Liver (tissue), 3 donors: ENCODE results near the gene UQCRFS1.

ENCODE experiments used
- ATF3 ChIP-seq: IDR thresholded peaks from 2 replicates; pipeline ENCODE4 v1.6.1; 2016; ENCODE audit warnings: antibody characterized with exemption
- EGR1 ChIP-seq, 2 donors: IDR thresholded peaks; 2 replicates each; pipeline ENCODE4 v1.6.1; 2016 to 2018; ENCODE audit warnings: antibody characterized with exemption in 2 of 2, low read depth in 2 of 2
- GABPA ChIP-seq, 2 donors: IDR thresholded peaks in 1 of 2; conservative IDR thresholded peaks in 1 of 2; 2 replicates each; pipeline ENCODE4 v1.6.1; 2016; ENCODE audit warnings: antibody characterized with exemption in 2 of 2, mild to moderate bottlenecking in 1 of 2, moderate library complexity in 1 of 2
- JUND ChIP-seq, 2 donors: IDR thresholded peaks; 2 replicates each; pipeline ENCODE4 v1.6.1; 2016; ENCODE audit warnings: antibody characterized with exemption in 2 of 2
- NR2F2 ChIP-seq: IDR thresholded peaks from 2 replicates; pipeline ENCODE4 v1.6.1; 2016; ENCODE audit warnings: antibody characterized with exemption
- YY1 ChIP-seq: IDR thresholded peaks from 2 replicates; pipeline ENCODE4 v1.6.1; 2016; ENCODE audit warnings: antibody characterized with exemption, mild to moderate bottlenecking
- TF ChIP-seq, protein P1 (sequence below): fragments of 150-350 bp; IDR thresholded peaks from 2 replicates; pipeline ENCODE4 v1.5.1; 2017; ENCODE audit warnings: improper control_type of control experiment, low read depth, low read length; ENCODE audit not compliant: missing input control
- TF ChIP-seq, protein P2 (sequence below): IDR thresholded peaks from 2 replicates; pipeline ENCODE4 v1.6.1; 2016; ENCODE audit warnings: antibody characterized with exemption
- donor health status: healthy.
- donor health status: healthy.

GRCh38 chr19:29201855-29202254 lies 11.1 kb downstream of the UQCRFS1 start:
- TF ChIP-seq, protein P1, sequence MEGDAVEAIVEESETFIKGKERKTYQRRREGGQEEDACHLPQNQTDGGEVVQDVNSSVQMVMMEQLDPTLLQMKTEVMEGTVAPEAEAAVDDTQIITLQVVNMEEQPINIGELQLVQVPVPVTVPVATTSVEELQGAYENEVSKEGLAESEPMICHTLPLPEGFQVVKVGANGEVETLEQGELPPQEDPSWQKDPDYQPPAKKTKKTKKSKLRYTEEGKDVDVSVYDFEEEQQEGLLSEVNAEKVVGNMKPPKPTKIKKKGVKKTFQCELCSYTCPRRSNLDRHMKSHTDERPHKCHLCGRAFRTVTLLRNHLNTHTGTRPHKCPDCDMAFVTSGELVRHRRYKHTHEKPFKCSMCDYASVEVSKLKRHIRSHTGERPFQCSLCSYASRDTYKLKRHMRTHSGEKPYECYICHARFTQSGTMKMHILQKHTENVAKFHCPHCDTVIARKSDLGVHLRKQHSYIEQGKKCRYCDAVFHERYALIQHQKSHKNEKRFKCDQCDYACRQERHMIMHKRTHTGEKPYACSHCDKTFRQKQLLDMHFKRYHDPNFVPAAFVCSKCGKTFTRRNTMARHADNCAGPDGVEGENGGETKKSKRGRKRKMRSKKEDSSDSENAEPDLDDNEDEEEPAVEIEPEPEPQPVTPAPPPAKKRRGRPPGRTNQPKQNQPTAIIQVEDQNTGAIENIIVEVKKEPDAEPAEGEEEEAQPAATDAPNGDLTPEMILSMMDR: no peak
- TF ChIP-seq EGR1 (IDR thresholded peaks at IDR 0.05; ENCODE audit: low read depth in 2 of 2) (no peak), NR2F2 (no peak), ATF3 (no peak), JUND (IDR thresholded peaks at IDR 0.05) (no peak), YY1 (no peak), GABPA (IDR thresholded peaks at IDR 0.05 in 1 of 2, conservative IDR thresholded peaks at IDR 0.05 in 1 of 2) (no peak)
- TF ChIP-seq, protein P2, sequence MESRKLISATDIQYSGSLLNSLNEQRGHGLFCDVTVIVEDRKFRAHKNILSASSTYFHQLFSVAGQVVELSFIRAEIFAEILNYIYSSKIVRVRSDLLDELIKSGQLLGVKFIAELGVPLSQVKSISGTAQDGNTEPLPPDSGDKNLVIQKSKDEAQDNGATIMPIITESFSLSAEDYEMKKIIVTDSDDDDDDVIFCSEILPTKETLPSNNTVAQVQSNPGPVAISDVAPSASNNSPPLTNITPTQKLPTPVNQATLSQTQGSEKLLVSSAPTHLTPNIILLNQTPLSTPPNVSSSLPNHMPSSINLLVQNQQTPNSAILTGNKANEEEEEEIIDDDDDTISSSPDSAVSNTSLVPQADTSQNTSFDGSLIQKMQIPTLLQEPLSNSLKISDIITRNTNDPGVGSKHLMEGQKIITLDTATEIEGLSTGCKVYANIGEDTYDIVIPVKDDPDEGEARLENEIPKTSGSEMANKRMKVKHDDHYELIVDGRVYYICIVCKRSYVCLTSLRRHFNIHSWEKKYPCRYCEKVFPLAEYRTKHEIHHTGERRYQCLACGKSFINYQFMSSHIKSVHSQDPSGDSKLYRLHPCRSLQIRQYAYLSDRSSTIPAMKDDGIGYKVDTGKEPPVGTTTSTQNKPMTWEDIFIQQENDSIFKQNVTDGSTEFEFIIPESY: no peak
